ENCODE results near the gene CARNS1. TPM values are rescaled to one million over a fixed set of nuclear protein-coding genes. Genes with fewer than 3 reads are reported as not detected.

CARNS1 gene
- total RNA-seq, 1 donor from 2014 or later = 0.23 TPM

- Histone ChIP-seq H3K4me1 (ENCODE audit: insufficient read depth, low read length) (no peaks in the 10 kb centered on the region), H3K4me2 (ENCODE audit: low read length) (no peak within 1 kb of the TSS), H3K27me3 (ENCODE audit: insufficient read depth, low read length) (no peaks in the 10 kb centered on the region), H3K27ac (ENCODE audit: low read depth, low read length) (no peak within 1 kb of the TSS), H3K79me2 (ENCODE audit: insufficient read depth, low read length) (no peaks in the 10 kb centered on the region), H3K9ac (ENCODE audit: low read length) (no peak within 1 kb of the TSS), H4K20me1 (ENCODE audit: insufficient read depth, low read length) (no peaks in the 10 kb centered on the region), H3K4me3 (ENCODE audit: insufficient read depth, low read depth, low read length) (no peak within 1 kb of the TSS), H2AFZ (ENCODE audit: low read depth, low read length) (no peak within 1 kb of the TSS), H3K36me3 (ENCODE audit: insufficient read depth, low read length) (no peaks in the 10 kb centered on the region), H3K9me3 (ENCODE audit: insufficient read depth, low read depth, low read length) (no peaks in the 10 kb centered on the region)
- Mint-ChIP-seq H3K27ac (ENCODE audit: unreplicated experiment) (no peak within 1 kb of the TSS), H3K4me3 (ENCODE audit: unreplicated experiment) (no peak within 1 kb of the TSS), H3K27me3 (ENCODE audit: low read depth, unreplicated experiment) (peaks cover 13% of the 10 kb centered on the region), H3K9me3 (ENCODE audit: unreplicated experiment) (no peaks in the 10 kb centered on the region), H3K36me3 (ENCODE audit: low read depth, unreplicated experiment) (peaks cover 3% of the 10 kb centered on the region), H3K4me1 (ENCODE audit: low read depth, unreplicated experiment) (no peaks in the 10 kb centered on the region)
- DNase-seq (ENCODE audit: low read depth) = no peak
- no peak for TF ChIP-seq EZH2 (IDR thresholded peaks at IDR 0.05; ENCODE audit: insufficient read depth, low read length)
- TF ChIP-seq CTCF (IDR thresholded peaks at IDR 0.05; ENCODE audit: insufficient read depth, low read depth, low read length) = no peak
- no peak for FAIRE-seq
Measured at GRCh38 chr11:67455054-67455453, 39.6 kb downstream of the CARNS1 start, which contains the start of gene CABP4. Gene CABP4, plus strand, starts transcription at chr11:67455354. Its CDS starts 70 bp downstream, at chr11:67455424.

GRCh38 chr11:67456068-67456705, 40.7 kb downstream of the CARNS1 start:
- DNase-seq (ENCODE audit: low read depth) = no peak
- Mint-ChIP-seq H3K27ac (ENCODE audit: unreplicated experiment) (no peak overlapping the region), H3K36me3 (ENCODE audit: low read depth, unreplicated experiment) (peaks cover 3% of the 10 kb centered on the region), H3K4me1 (ENCODE audit: low read depth, unreplicated experiment) (no peaks in the 10 kb centered on the region), H3K4me3 (ENCODE audit: unreplicated experiment) (no peak overlapping the region), H3K27me3 (ENCODE audit: low read depth, unreplicated experiment) (peaks cover 13% of the 10 kb centered on the region), H3K9me3 (ENCODE audit: unreplicated experiment) (no peaks in the 10 kb centered on the region)
- H3K9me3 ChIP-seq (ENCODE audit: insufficient read depth, low read depth, low read length) = no peaks in the 10 kb centered on the region
- no peak overlapping the region for H2AFZ ChIP-seq (ENCODE audit: low read depth, low read length)
- H3K27me3 ChIP-seq (ENCODE audit: insufficient read depth, low read length) = peaks cover 1% of the 10 kb centered on the region
- H3K79me2 ChIP-seq (ENCODE audit: insufficient read depth, low read length) = no peaks in the 10 kb centered on the region
- no peak overlapping the region for H3K9ac ChIP-seq (ENCODE audit: low read length)
- no peak overlapping the region for H3K4me3 ChIP-seq (ENCODE audit: insufficient read depth, low read depth, low read length)
- TF ChIP-seq CTCF (IDR thresholded peaks at IDR 0.05; ENCODE audit: insufficient read depth, low read depth, low read length) (no peak), EZH2 (IDR thresholded peaks at IDR 0.05; ENCODE audit: insufficient read depth, low read length) (no peak)
- H4K20me1 ChIP-seq (ENCODE audit: insufficient read depth, low read length) = no peaks in the 10 kb centered on the region
- FAIRE-seq = no peak
- H3K4me1 ChIP-seq (ENCODE audit: insufficient read depth, low read length) = no peaks in the 10 kb centered on the region
- no peak overlapping the region for H3K27ac ChIP-seq (ENCODE audit: low read depth, low read length)
- H3K4me2 ChIP-seq (ENCODE audit: low read length) = no peak overlapping the region
- no peaks in the 10 kb centered on the region for H3K36me3 ChIP-seq (ENCODE audit: insufficient read depth, low read length)

GRCh38 chr11:67457453-67457852, 42.0 kb downstream of the CARNS1 start:
- H2AFZ ChIP-seq (ENCODE audit: low read depth, low read length) = no peak overlapping the region
- no peak overlapping the region for H3K27ac Mint-ChIP-seq (ENCODE audit: unreplicated experiment)
- H3K4me3 Mint-ChIP-seq (ENCODE audit: unreplicated experiment) = no peak overlapping the region
- TF ChIP-seq EZH2 (IDR thresholded peaks at IDR 0.05; ENCODE audit: insufficient read depth, low read length) (no peak), CTCF (IDR thresholded peaks at IDR 0.05; ENCODE audit: insufficient read depth, low read depth, low read length) (no peak)
- H3K9me3 ChIP-seq (ENCODE audit: insufficient read depth, low read depth, low read length) = no peaks in the 10 kb centered on the region
- H3K4me1 ChIP-seq (ENCODE audit: insufficient read depth, low read length) = no peaks in the 10 kb centered on the region
- H3K9ac ChIP-seq (ENCODE audit: low read length) = no peak overlapping the region
- DNase-seq (ENCODE audit: low read depth) = no peak
- H3K4me1 Mint-ChIP-seq (ENCODE audit: low read depth, unreplicated experiment) = no peaks in the 10 kb centered on the region
- H3K27ac ChIP-seq (ENCODE audit: low read depth, low read length) = no peak overlapping the region
- H3K36me3 Mint-ChIP-seq (ENCODE audit: low read depth, unreplicated experiment) = peaks cover 1% of the 10 kb centered on the region
- peaks cover 2% of the 10 kb centered on the region for H3K27me3 ChIP-seq (ENCODE audit: insufficient read depth, low read length)
- no peak for FAIRE-seq
- no peaks in the 10 kb centered on the region for H3K9me3 Mint-ChIP-seq (ENCODE audit: unreplicated experiment)
- no peaks in the 10 kb centered on the region for H3K36me3 ChIP-seq (ENCODE audit: insufficient read depth, low read length)
- H3K4me2 ChIP-seq (ENCODE audit: low read length) = no peak overlapping the region
- no peak overlapping the region for H3K4me3 ChIP-seq (ENCODE audit: insufficient read depth, low read depth, low read length)
- no peaks in the 10 kb centered on the region for H3K79me2 ChIP-seq (ENCODE audit: insufficient read depth, low read length)
- H3K27me3 Mint-ChIP-seq (ENCODE audit: low read depth, unreplicated experiment) = peaks cover 10% of the 10 kb centered on the region
- no peaks in the 10 kb centered on the region for H4K20me1 ChIP-seq (ENCODE audit: insufficient read depth, low read length)

Measured in astrocyte (in vitro differentiated cells and primary cell).